DND-41 (cell line): ENCODE data around the gene PRSS27.

ENCODE experiments used
- ATAC-seq: fragments of 200-7000 bp; cut with Tn5 transposase; 3 replicates; pipeline ENCODE4 v1.9.1; 2021; ENCODE audit warnings: low read depth; ENCODE audit not compliant: insufficient read depth
- DNase-seq: peaks from one replicate; pipeline ENCODE4 v3.0.0-alpha.2; 2020
- H2AFZ ChIP-seq: 2 replicates; pipeline ENCODE4 v1.6.0; 2012; ENCODE audit warnings: low read depth, low read length
- H3K27ac ChIP-seq: 2 replicates; pipeline ENCODE4 v1.5.1; 2012; ENCODE audit warnings: low read length, inconsistent platforms
- H3K27me3 ChIP-seq: fragments of 200-600 bp; sonication (generic); 2 replicates; pipeline ENCODE4 v1.6.0; 2012; ENCODE audit warnings: low read length, mild to moderate bottlenecking, inconsistent platforms; ENCODE audit not compliant: insufficient read depth, poor library complexity
- H3K36me3 ChIP-seq: 2 replicates; pipeline ENCODE4 v1.5.1; 2012; ENCODE audit warnings: low read length, inconsistent platforms; ENCODE audit not compliant: insufficient read depth
- H3K4me1 ChIP-seq: 2 replicates; pipeline ENCODE4 v1.5.1; 2012; ENCODE audit warnings: mild to moderate bottlenecking, low read length; ENCODE audit not compliant: insufficient read depth
- H3K4me2 ChIP-seq: 2 replicates; pipeline ENCODE4 v1.6.0; 2012; ENCODE audit warnings: mild to moderate bottlenecking, moderate library complexity, low read length, inconsistent platforms; ENCODE audit not compliant: insufficient read depth
- H3K4me3 ChIP-seq, 2 experiments: fragments of 200-600 bp in 1 of 2; shearing (Covaris generic) in 1 of 2; 2 replicates each; pipeline ENCODE4 v1.5.1; 2012 to 2016; ENCODE audit warnings: inconsistent platforms in 2 of 2, low read length in 2 of 2, mild to moderate bottlenecking in 2 of 2, low read depth in 1 of 2, moderate library complexity in 1 of 2
- H3K79me2 ChIP-seq: 2 replicates; pipeline ENCODE4 v1.6.0; 2012; ENCODE audit warnings: low read length, inconsistent platforms; ENCODE audit not compliant: insufficient read depth
- H3K9ac ChIP-seq: 2 replicates; pipeline ENCODE4 v1.6.0; 2012; ENCODE audit warnings: low read depth, mild to moderate bottlenecking, inconsistent platforms, low read length, moderate library complexity
- H3K9me3 ChIP-seq: 2 replicates; pipeline ENCODE4 v1.5.1; 2012; ENCODE audit warnings: low read length, moderate library complexity, mild to moderate bottlenecking, inconsistent platforms; ENCODE audit not compliant: insufficient read depth, severe bottlenecking
- H4K20me1 ChIP-seq: 2 replicates; pipeline ENCODE4 v1.6.0; 2012; ENCODE audit warnings: low read length; ENCODE audit not compliant: insufficient read depth
- EZH2 ChIP-seq: IDR thresholded peaks from 3 replicates; pipeline ENCODE4 v1.6.1; 2012; ENCODE audit warnings: borderline replicate concordance, low read depth, mild to moderate bottlenecking, moderate library complexity, low read length, inconsistent platforms; ENCODE audit not compliant: severe bottlenecking
- TF ChIP-seq, protein P1 (sequence below): IDR thresholded peaks from 2 replicates; pipeline ENCODE4 v1.5.1; 2012; ENCODE audit warnings: borderline replicate concordance, low read length, moderate library complexity, mild to moderate bottlenecking; ENCODE audit not compliant: poor library complexity, severe bottlenecking; ENCODE audit errors: extremely low read depth

The PRSS27 gene

DNA sequence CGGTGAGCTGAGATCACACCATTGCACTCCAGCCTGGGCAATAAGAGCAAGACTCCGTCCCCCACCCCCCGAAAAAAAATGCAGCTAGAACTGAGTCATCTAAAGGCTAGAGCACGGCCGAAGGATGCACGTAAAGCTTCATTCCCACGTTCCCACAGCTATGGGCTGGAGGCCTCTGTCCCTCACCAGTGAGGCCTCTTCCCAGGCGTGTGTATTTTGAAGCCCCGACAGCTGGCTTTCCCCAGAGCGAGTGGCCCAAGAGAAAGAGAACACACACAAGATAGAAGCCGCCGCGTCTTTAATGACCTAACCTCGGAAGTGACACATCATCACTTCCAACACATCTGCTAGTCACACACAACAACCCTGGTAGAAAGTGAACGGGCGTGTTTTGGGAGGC lies 44.3 kb downstream of the PRSS27 start:
- DNase-seq (no peak), ATAC-seq (no peak)
- H3K9ac ChIP-seq: no peak overlapping the region
- H3K36me3 ChIP-seq: no peaks in the 10 kb centered on the region
- H3K4me3 ChIP-seq: no peak overlapping the region
- no peak overlapping the region for H3K27ac ChIP-seq
- peaks cover 14% of the 10 kb centered on the region for H3K79me2 ChIP-seq
- H3K4me2 ChIP-seq: no peak overlapping the region
- no peaks in the 10 kb centered on the region for H4K20me1 ChIP-seq
- H3K4me1 ChIP-seq: peaks cover 26% of the 10 kb centered on the region
- no peaks in the 10 kb centered on the region for H3K9me3 ChIP-seq
- TF ChIP-seq, protein P1, sequence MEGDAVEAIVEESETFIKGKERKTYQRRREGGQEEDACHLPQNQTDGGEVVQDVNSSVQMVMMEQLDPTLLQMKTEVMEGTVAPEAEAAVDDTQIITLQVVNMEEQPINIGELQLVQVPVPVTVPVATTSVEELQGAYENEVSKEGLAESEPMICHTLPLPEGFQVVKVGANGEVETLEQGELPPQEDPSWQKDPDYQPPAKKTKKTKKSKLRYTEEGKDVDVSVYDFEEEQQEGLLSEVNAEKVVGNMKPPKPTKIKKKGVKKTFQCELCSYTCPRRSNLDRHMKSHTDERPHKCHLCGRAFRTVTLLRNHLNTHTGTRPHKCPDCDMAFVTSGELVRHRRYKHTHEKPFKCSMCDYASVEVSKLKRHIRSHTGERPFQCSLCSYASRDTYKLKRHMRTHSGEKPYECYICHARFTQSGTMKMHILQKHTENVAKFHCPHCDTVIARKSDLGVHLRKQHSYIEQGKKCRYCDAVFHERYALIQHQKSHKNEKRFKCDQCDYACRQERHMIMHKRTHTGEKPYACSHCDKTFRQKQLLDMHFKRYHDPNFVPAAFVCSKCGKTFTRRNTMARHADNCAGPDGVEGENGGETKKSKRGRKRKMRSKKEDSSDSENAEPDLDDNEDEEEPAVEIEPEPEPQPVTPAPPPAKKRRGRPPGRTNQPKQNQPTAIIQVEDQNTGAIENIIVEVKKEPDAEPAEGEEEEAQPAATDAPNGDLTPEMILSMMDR: no peak
- TF ChIP-seq EZH2: no peak
- no peaks in the 10 kb centered on the region for H3K27me3 ChIP-seq
- no peak overlapping the region for H2AFZ ChIP-seq

DNA sequence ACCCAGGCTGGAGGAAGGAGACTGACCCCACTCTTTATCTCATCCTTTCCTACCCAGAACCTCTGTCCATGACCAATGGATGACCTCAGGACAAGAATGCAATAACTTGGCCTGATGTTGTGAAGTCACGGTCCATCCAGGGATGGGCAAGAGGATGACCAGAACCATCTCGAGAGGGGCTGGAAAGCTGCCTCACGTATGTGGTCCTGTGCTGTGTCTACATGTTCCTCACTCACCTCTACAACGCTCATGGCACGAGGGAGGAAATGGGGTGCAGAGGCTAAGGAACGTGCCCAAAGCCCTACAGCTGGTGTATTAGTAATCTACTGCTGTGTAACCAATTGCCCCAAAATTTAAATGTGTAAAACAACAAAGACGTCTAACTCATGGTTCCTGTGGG lies 45.0 kb downstream of the PRSS27 start:
- H4K20me1 ChIP-seq: no peaks in the 10 kb centered on the region
- no peaks in the 10 kb centered on the region for H3K27me3 ChIP-seq
- H3K36me3 ChIP-seq: no peaks in the 10 kb centered on the region
- no peak for ATAC-seq
- no peak overlapping the region for H2AFZ ChIP-seq
- H3K4me2 ChIP-seq: no peak overlapping the region
- no peak overlapping the region for H3K27ac ChIP-seq
- H3K79me2 ChIP-seq: peaks cover 13% of the 10 kb centered on the region
- H3K4me3 ChIP-seq: no peak overlapping the region
- H3K4me1 ChIP-seq: peaks cover 26% of the 10 kb centered on the region
- no peak for DNase-seq
- H3K9ac ChIP-seq: no peak overlapping the region
- TF ChIP-seq, protein P1: no peak
- TF ChIP-seq EZH2: no peak
- H3K9me3 ChIP-seq: no peaks in the 10 kb centered on the region

DNA sequence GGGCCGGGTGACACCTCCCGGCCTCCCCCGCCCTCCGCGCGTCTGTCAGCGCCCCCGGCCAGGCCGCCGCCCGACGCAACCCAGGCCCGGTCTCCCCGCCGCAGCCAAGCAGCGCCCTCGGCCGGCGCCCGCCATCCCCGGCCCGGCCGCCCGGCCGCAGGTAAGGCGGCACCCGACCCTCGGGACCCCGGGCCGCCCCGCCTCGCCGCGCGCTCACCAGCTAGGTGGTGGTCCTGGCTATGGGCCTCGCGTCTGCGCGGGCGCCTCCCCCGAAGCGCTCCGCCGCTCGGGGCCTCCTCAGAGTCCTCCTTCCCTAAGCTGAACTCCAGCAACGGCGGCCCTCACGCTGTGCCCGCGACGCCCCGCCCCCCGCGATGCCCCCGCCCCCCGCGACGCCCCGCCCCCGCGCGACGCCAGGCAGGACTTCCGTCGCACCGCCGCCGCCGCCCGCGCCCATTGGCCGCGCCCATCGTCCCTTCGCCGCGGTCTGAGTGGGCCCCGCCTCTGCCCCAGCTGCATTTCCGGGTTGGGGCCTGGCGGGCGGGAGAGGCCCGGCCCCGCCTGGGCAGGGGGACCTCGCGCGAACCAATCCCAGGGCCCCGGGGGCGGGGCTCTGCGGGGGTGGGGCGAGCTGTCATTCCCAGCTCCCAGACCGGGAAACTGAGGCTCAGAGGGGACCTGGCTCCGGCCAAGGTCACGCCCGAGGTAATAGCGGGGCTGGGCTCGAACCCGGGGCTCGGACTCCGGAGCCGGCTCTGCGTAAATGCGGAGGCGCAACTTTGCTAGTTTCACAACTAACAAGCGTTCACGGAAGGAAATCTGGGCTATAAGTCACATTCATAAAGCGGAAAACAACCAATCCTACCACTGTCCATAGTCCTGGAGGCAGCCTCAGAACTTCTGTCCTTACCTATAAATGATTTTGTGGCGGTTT lies 46.7 kb downstream of the PRSS27 start:
- Histone ChIP-seq H3K4me3 (peak overlapping the region; percentile 71 to 75; a peak in 3 of 4 replicates), H2AFZ (peak overlapping the region; percentile 91), H3K79me2 (peaks cover 13% of the 10 kb centered on the region), H3K4me2 (peak overlapping the region; percentile 82), H3K27ac (peak overlapping the region; percentile 80), H3K9me3 (no peaks in the 10 kb centered on the region), H4K20me1 (no peaks in the 10 kb centered on the region), H3K9ac (peak overlapping the region; percentile 60), H3K4me1 (peaks cover 26% of the 10 kb centered on the region), H3K27me3 (no peaks in the 10 kb centered on the region), H3K36me3 (peaks cover 5% of the 10 kb centered on the region; the same call in 1 of the 2 replicates)
- TF ChIP-seq EZH2: no peak
- TF ChIP-seq, protein P1: no peak
- DNase-seq (peak; percentile 97), ATAC-seq (peak; percentile 96)
